COLO829 (cell line): ENCODE measurements around the gene MBD6.
"Not testable (repeated sequence)": the region's sequence is repeated elsewhere in the genome, so short reads cannot be mapped to it uniquely, and the experiment has no call there.

Experiments
- DNase-seq: peaks from one replicate; pipeline ENCODE4 v3.0.0; 2012; ENCODE audit warnings: low spot score

MBD6 gene

GRCh38 chr12:57550641-57551549 lies 28.3 kb downstream of the MBD6 start:
- no peak for DNase-seq

GRCh38 chr12:57551637-57552305 lies 29.1 kb downstream of the MBD6 start:
- no peak for DNase-seq

GRCh38 chr12:57552306-57552651 lies 29.7 kb downstream of the MBD6 start:
- DNase-seq = no peak

GRCh38 chr12:57552835-57553313 lies 30.2 kb downstream of the MBD6 start:
- DNase-seq = peak; percentile 14

- no peak for DNase-seq
These were observed 30.9 kb downstream of the MBD6 start for GRCh38 chr12:57553343-57554202.

GRCh38 chr12:57554453-57554852 lies 31.8 kb downstream of the MBD6 start:
- DNase-seq = no peak

- DNase-seq = no peak
These were observed 32.3 kb downstream of the MBD6 start for GRCh38 chr12:57554897-57555296.

GRCh38 chr12:57558864-57559263 lies 36.2 kb downstream of the MBD6 start:
- DNase-seq = no peak

- DNase-seq = no peak
These were observed 37.9 kb downstream of the MBD6 start for GRCh38 chr12:57560516-57560915.

GRCh38 chr12:57561117-57561516 lies 38.5 kb downstream of the MBD6 start:
- not testable (repeated sequence) for DNase-seq

- DNase-seq = no peak
These were observed 40.7 kb downstream of the MBD6 start for GRCh38 chr12:57563358-57563757.

GRCh38 chr12:57564178-57564740 lies 41.6 kb downstream of the MBD6 start:
- DNase-seq = no peak

GRCh38 chr12:57568838-57569237 lies 46.2 kb downstream of the MBD6 start:
- no peak for DNase-seq

GRCh38 chr12:57569858-57570257 lies 47.2 kb downstream of the MBD6 start:
- DNase-seq = no peak

- not testable (repeated sequence) for DNase-seq
These were observed 47.8 kb downstream of the MBD6 start for GRCh38 chr12:57570438-57570837.

- DNase-seq = no peak
These were observed 49.5 kb downstream of the MBD6 start for GRCh38 chr12:57571926-57572762.

GRCh38 chr12:57574795-57575194 lies 52.2 kb downstream of the MBD6 start:
- DNase-seq = no peak

- DNase-seq = no peak
These were observed 53.4 kb downstream of the MBD6 start for GRCh38 chr12:57575771-57576612.

GRCh38 chr12:57576613-57577160 lies 54.1 kb downstream of the MBD6 start:
- no peak for DNase-seq
